HepG2 (cell line): Measurements from ENCODE around the gene SDR39U1. TPM values are rescaled to one million over a fixed set of nuclear protein-coding genes. Genes with fewer than 3 reads are reported as not detected.
A peak's percentile ranks its signal among the peaks of the same experiment; 100 is the strongest.

Experiments
- AGO2 ChIP-seq: fragments of 200-400 bp; formaldehyde crosslinking; optimal IDR thresholded peaks from 2 replicates; pipeline ENCODE3; 2017; ENCODE audit warnings: mild to moderate bottlenecking, low read depth, low read length, moderate library complexity
- DRAP1 ChIP-seq: IDR thresholded peaks from 2 replicates; pipeline ENCODE4 v1.6.1; 2016; ENCODE audit warnings: missing genetic modification reagents, missing compliant biosample characterization
- GZF1 ChIP-seq: sonication (generic); formaldehyde crosslinking; IDR thresholded peaks from 2 replicates; pipeline ENCODE4 v1.5.1; 2020; ENCODE audit warnings: mild to moderate bottlenecking, missing genetic modification reagents
- HOXD1 ChIP-seq: sonication (generic); formaldehyde crosslinking; IDR thresholded peaks from 2 replicates; pipeline ENCODE4 v1.5.0; 2020; ENCODE audit warnings: missing genetic modification reagents
- ISX ChIP-seq: sonication (generic); formaldehyde crosslinking; conservative IDR thresholded peaks from 2 replicates; pipeline ENCODE4 v1.5.0; 2020; ENCODE audit warnings: missing genetic modification reagents
- MIXL1 ChIP-seq: IDR thresholded peaks from 2 replicates; pipeline ENCODE4 v1.6.1; 2016
- NFYB ChIP-seq: sonication (generic); formaldehyde crosslinking; IDR thresholded peaks from 2 replicates; pipeline ENCODE4 v1.4.0; 2020; ENCODE audit warnings: missing genetic modification reagents
- NR2C2 ChIP-seq: sonication (generic); formaldehyde crosslinking; IDR thresholded peaks from 2 replicates; pipeline ENCODE4 v1.4.0; 2020; ENCODE audit warnings: missing genetic modification reagents, mild to moderate bottlenecking, moderate library complexity, borderline replicate concordance
- NR2F1 ChIP-seq, 2 experiments: fragments of 450-650 bp in 1 of 2; formaldehyde crosslinking in 1 of 2; IDR thresholded peaks; 2 replicates each; pipeline versions ENCODE4 v1.5.0 to v1.6.1; 2016 to 2020; ENCODE audit warnings: mild to moderate bottlenecking in 1 of 2, missing compliant biosample characterization in 1 of 2, missing genetic modification reagents in 1 of 2, moderate library complexity in 1 of 2
- RCOR2 ChIP-seq: IDR thresholded peaks from 2 replicates; pipeline ENCODE4 v1.6.1; 2016; ENCODE audit warnings: missing biosample characterization, missing genetic modification reagents
- TAF1 ChIP-seq: sonication (generic); formaldehyde crosslinking; IDR thresholded peaks from 2 replicates; pipeline ENCODE4 v1.4.0; 2020; ENCODE audit warnings: missing genetic modification reagents
- ZBED4 ChIP-seq: sonication (generic); formaldehyde crosslinking; IDR thresholded peaks from 2 replicates; pipeline ENCODE4 v1.4.0; 2020; ENCODE audit warnings: missing genetic modification reagents, borderline replicate concordance
- ZBTB34 ChIP-seq: sonication (generic); formaldehyde crosslinking; IDR thresholded peaks from 2 replicates; pipeline ENCODE4 v1.8.0; 2022; ENCODE audit warnings: mild to moderate bottlenecking, missing genetic modification reagents
- ZNF256 ChIP-seq: sonication (generic); formaldehyde crosslinking; conservative IDR thresholded peaks from 2 replicates; pipeline ENCODE4 v1.4.0; 2020; ENCODE audit warnings: missing genetic modification reagents
- polyA plus RNA-seq, 8 experiments: library from polyadenylated mRNA; depleted of rRNA in 3 of 8; stranded (reverse) in 7 of 8; unstranded in 1 of 8; fragments of >200 nt; fragmentation: Illumina TruSeq in 4 of 8; extraction: Trizol in 4 of 8; gene quantifications; 2 replicates each; pipeline versions ENCODE4 v1.2.1 to v1.2.3, GENCODE V29; 2011 to 2016; ENCODE audit warnings: low read depth in 4 of 8, missing spikeins in 1 of 8, mixed read lengths in 1 of 8; ENCODE audit not compliant: insufficient read depth in 1 of 8
- total RNA-seq, 5 experiments: library from RNA; depleted of rRNA; stranded (reverse); fragments of >200 nt; fragmentation: Illumina TruSeq; extraction: Trizol; gene quantifications; 2 replicates each; pipeline ENCODE4 v1.2.3, GENCODE V29; 2016; ENCODE audit warnings: low read depth in 1 of 5
- TF ChIP-seq, protein P1 (sequence below): IDR thresholded peaks from 2 replicates; pipeline ENCODE4 v1.4.0; 2020; ENCODE audit warnings: mild to moderate bottlenecking, missing genetic modification reagents
- TF ChIP-seq, protein P2 (sequence below): sonication (generic); formaldehyde crosslinking; IDR thresholded peaks from 2 replicates; pipeline ENCODE4 v1.4.0; 2020; ENCODE audit warnings: mild to moderate bottlenecking, missing genetic modification reagents

Gene SDR39U1
- total and polyA plus RNA-seq, 2 of the 13 experiments (the other 11 are each of a cell fraction or from before 2014, with no cell fraction given) = 34.4 to 129 TPM

- TF ChIP-seq ZBED4 (no peak), HOXD1 (CRISPR knock-in tag) (no peak), TAF1 (CRISPR knock-in tag) (0 out of 2 replicates have a peak, but pooled peaks have one; percentile 5), AGO2 (no peak), MIXL1 (CRISPR knock-in tag) (peak; percentile 66; the same call in 1 of the 2 replicates), ISX (no peak), GZF1 (CRISPR knock-in tag) (peak; percentile 91), RCOR2 (CRISPR knock-in tag) (no peak), NFYB (CRISPR knock-in tag) (no peak), ZNF256 (no peak), ZBTB34 (CRISPR knock-in tag) (no peak), NR2C2 (CRISPR knock-in tag) (peak; percentile 63; the same call in 1 of the 2 replicates), DRAP1 (no peak), NR2F1 (CRISPR knock-in tag; IDR thresholded peaks at IDR 0.05) (no peak)
- TF ChIP-seq, protein P1, sequence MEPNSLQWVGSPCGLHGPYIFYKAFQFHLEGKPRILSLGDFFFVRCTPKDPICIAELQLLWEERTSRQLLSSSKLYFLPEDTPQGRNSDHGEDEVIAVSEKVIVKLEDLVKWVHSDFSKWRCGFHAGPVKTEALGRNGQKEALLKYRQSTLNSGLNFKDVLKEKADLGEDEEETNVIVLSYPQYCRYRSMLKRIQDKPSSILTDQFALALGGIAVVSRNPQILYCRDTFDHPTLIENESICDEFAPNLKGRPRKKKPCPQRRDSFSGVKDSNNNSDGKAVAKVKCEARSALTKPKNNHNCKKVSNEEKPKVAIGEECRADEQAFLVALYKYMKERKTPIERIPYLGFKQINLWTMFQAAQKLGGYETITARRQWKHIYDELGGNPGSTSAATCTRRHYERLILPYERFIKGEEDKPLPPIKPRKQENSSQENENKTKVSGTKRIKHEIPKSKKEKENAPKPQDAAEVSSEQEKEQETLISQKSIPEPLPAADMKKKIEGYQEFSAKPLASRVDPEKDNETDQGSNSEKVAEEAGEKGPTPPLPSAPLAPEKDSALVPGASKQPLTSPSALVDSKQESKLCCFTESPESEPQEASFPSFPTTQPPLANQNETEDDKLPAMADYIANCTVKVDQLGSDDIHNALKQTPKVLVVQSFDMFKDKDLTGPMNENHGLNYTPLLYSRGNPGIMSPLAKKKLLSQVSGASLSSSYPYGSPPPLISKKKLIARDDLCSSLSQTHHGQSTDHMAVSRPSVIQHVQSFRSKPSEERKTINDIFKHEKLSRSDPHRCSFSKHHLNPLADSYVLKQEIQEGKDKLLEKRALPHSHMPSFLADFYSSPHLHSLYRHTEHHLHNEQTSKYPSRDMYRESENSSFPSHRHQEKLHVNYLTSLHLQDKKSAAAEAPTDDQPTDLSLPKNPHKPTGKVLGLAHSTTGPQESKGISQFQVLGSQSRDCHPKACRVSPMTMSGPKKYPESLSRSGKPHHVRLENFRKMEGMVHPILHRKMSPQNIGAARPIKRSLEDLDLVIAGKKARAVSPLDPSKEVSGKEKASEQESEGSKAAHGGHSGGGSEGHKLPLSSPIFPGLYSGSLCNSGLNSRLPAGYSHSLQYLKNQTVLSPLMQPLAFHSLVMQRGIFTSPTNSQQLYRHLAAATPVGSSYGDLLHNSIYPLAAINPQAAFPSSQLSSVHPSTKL (CRISPR knock-in tag) = peak; percentile 43; the same call in 1 of the 2 replicates
- TF ChIP-seq, protein P2, sequence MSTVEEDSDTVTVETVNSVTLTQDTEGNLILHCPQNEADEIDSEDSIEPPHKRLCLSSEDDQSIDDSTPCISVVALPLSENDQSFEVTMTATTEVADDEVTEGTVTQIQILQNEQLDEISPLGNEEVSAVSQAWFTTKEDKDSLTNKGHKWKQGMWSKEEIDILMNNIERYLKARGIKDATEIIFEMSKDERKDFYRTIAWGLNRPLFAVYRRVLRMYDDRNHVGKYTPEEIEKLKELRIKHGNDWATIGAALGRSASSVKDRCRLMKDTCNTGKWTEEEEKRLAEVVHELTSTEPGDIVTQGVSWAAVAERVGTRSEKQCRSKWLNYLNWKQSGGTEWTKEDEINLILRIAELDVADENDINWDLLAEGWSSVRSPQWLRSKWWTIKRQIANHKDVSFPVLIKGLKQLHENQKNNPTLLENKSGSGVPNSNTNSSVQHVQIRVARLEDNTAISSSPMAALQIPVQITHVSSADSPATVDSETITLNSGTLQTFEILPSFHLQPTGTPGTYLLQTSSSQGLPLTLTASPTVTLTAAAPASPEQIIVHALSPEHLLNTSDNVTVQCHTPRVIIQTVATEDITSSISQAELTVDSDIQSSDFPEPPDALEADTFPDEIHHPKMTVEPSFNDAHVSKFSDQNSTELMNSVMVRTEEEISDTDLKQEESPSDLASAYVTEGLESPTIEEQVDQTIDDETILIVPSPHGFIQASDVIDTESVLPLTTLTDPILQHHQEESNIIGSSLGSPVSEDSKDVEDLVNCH (CRISPR knock-in tag) = 0 out of 2 replicates have a peak, but pooled peaks have one; percentile 26
Observed at GRCh38 chr14:24422694-24423601, 19.6 kb downstream of the SDR39U1 start (continued).
